ENCODE measurements around the gene HDAC4. TPM values are rescaled to one million over a fixed set of nuclear protein-coding genes. Genes with fewer than 3 reads are reported as not detected.

Gene HDAC4
- total and polyA plus RNA-seq, 12 donors, result 3.7 to 40.0 (median 25.5) TPM

DNA sequence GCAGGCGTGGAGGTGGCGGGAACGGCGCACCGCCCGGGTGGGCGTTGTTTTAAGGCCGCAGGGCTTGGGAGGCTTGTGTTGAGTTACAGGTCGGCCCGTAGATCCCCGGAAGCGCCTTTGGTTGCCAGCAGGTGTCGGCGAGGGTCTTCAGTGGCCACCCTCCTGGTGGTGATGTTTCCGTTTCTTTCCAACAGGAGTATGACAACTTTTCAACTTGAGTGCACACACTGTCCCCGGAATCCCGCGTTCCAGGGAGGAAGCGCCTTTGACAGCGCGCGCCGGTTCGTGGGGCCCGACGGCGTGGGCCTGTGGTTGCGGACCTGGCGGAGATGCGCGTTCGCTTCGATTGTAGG lies 1.0 kb upstream of the HDAC4 start:
- H3K9me3 ChIP-seq, result no peaks in the 10 kb centered on the region
- peak overlapping the region; percentile 95 to 100 (median 100) for H3K27ac ChIP-seq
- H3K4me3 ChIP-seq, result peak overlapping the region; percentile 52 to 88 (median 73)
- no peaks in the 10 kb centered on the region for H3K27me3 ChIP-seq
- DNase-seq (no peak), ATAC-seq (peak in 5 of 8 donors; percentile 1 to 4 (median 2))
- H3K4me1 ChIP-seq, result peaks cover 0 to 36% (median 28%) of the 10 kb centered on the region in 9 donors
- no peaks in the 10 kb centered on the region for H3K36me3 ChIP-seq
- 1 to 3% methylated on average over 33 of the region's 33 CpGs for WGBS, 2 donors
- intact Hi-C loops (cut with DNase I), result loop anchor here in 3 of 10 donors (5.0 to 10.0 kb wide), 2 partner anchors 85 to 277 kb away; no protein-coding TSS in a partner anchor
- TF ChIP-seq, protein P1, sequence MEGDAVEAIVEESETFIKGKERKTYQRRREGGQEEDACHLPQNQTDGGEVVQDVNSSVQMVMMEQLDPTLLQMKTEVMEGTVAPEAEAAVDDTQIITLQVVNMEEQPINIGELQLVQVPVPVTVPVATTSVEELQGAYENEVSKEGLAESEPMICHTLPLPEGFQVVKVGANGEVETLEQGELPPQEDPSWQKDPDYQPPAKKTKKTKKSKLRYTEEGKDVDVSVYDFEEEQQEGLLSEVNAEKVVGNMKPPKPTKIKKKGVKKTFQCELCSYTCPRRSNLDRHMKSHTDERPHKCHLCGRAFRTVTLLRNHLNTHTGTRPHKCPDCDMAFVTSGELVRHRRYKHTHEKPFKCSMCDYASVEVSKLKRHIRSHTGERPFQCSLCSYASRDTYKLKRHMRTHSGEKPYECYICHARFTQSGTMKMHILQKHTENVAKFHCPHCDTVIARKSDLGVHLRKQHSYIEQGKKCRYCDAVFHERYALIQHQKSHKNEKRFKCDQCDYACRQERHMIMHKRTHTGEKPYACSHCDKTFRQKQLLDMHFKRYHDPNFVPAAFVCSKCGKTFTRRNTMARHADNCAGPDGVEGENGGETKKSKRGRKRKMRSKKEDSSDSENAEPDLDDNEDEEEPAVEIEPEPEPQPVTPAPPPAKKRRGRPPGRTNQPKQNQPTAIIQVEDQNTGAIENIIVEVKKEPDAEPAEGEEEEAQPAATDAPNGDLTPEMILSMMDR (IDR thresholded peaks at IDR 0.05), result peak in 2 of 9 donors; percentile 21 to 24

DNA sequence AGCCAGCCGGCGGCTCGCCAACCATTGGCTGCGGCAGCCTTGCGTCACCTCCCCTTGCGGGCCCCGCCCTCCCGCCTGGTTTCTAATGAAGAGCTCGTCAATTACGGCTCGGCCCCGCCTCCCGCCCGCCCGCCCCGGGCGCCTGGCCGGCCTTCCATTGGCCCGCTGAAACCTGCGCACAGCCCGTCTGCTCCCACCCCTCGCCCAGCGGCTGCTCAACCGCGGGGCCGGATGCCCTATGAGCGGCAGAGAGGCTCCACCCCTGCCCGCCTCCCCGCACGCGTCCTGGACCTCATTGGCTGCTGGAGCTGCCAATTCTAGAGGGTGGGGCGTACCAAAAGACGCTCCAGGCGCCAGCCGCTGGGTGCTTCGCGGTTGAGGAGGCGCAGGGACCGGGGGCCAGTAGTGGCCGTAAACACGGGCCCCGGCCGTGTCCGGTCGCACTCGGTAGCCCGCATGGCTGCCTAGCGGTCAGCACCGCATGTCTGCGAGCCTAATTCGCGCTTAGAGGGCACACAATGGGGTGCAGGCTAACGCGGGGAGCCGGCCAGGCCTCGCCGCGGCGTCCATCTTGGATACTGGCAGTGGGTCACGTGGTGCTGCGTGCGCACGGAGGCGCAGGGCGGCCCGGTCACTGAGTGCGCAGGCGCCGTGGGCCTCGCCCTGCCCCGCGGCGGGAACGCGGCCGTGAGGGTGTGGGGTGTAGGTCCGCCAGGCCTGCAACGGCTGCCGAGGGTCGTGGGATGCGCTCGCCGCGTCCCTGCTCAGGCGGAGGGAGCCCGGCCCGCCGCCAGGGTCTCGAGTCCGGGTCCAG lies 454 bp upstream of the HDAC4 start:
- intact Hi-C loops (cut with DNase I), result loop anchor here in 3 of 10 donors (5.0 to 10.0 kb wide), 2 partner anchors 84 to 276 kb away; no protein-coding TSS in a partner anchor

DNA sequence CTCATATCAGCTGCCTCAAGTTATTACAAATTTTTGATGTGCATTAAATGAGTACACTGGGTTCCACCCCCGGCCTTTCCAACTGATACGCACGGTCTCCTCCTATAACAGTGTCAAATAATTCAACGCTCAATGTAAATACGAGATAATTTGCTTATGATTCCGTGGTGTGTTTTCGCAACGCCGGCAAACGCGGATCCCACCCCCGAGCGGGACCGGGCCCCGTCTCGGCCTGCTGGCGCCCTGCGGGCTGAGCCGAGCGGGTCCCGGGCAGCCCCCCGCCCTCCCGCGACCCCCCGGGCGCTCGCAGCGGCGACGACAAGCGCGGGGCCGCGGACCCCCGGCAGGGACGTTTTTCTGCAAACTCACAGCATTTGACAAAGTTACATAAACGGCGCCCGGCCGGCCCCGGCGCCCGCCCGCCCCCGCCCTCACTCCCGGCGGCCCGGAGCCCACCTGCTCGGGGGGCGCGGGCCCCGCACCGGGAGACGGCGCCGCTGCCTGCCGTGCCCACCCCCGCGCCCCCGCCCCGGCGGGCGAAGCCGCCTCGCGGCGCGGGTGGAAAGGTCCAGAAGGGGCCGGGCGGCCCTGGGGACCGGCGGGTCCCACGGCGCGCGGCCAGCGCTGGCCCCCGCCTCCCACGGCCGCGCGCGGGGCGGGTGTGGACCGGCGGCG lies 762 bp downstream of the HDAC4 start:
- Histone ChIP-seq H3K27ac (peak overlapping the region; percentile 16 to 81 (median 69)), H3K9me3 (no peaks in the 10 kb centered on the region), H3K27me3 (no peaks in the 10 kb centered on the region), H3K36me3 (no peaks in the 10 kb centered on the region), H3K4me3 (peak overlapping the region in 9 of 10 donors; percentile 47 to 61 (median 58)), H3K4me1 (peaks cover 0 to 52% (median 29%) of the 10 kb centered on the region in 9 donors)
- TF ChIP-seq, protein P1 (IDR thresholded peaks at IDR 0.05), result no peak
- DNase-seq, result no peak
- no peak for ATAC-seq
- intact Hi-C loops (cut with DNase I), result loop anchor here in 8 of 10 donors (5.0 to 10.0 kb wide), 9 partner anchors 63 to 275 kb away; no protein-coding TSS in a partner anchor
- 0 to 1% methylated on average over 65 to 87 of the region's 87 CpGs for WGBS, 2 donors

More for the DNA sequence above, 454 bp upstream of the HDAC4 start:
- peak overlapping the region; percentile 95 to 100 (median 100) for H3K27ac ChIP-seq
- H3K27me3 ChIP-seq, result no peaks in the 10 kb centered on the region
- WGBS, 2 donors, result 0% methylated on average over 89 to 90 of the region's 90 CpGs
- peaks cover 0 to 42% (median 28%) of the 10 kb centered on the region in 9 donors for H3K4me1 ChIP-seq
- TF ChIP-seq, protein P1 (IDR thresholded peaks at IDR 0.05), result no peak
- peak; percentile 95 to 99 (median 97) for ATAC-seq
- H3K4me3 ChIP-seq, result peak overlapping the region; percentile 52 to 88 (median 73)
- H3K9me3 ChIP-seq, result no peaks in the 10 kb centered on the region
- peak; percentile 99 for DNase-seq
- H3K36me3 ChIP-seq, result no peaks in the 10 kb centered on the region

DNA sequence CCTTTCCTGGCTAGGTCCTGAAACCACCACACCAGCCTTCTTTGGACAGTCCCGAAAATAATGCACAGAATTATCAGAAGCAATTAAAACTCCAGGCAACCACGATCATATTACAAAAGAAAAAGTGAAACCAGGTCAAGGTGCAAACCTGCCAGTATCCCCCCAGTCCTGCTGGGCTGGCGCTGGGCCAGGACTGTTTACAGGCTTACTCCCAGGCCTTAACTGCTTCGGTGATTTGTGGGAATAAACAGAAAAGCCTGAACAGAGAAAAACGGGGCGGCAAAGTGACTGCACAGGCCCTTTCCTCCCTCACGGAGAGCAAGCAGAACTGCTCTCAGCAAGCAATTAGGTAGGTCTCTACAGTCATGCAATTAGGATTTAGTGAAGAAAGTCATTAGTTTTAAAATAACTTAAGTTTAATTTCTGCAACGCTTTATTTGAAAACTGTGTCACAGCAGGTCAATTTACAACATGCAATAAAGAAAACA lies 1.3 kb downstream of the HDAC4 start:
- Histone ChIP-seq H3K27ac (peak overlapping the region in 9 of 10 donors; percentile 54 to 81 (median 70)), H3K36me3 (no peaks in the 10 kb centered on the region), H3K27me3 (no peaks in the 10 kb centered on the region), H3K4me3 (peak overlapping the region in 9 of 10 donors; percentile 47 to 61 (median 58)), H3K9me3 (no peaks in the 10 kb centered on the region), H3K4me1 (peaks cover 0 to 58% (median 33%) of the 10 kb centered on the region in 9 donors)
- WGBS, 2 donors, result 5 to 8% methylated on average over 8 of the region's 8 CpGs
- no peak for DNase-seq
- no peak for ATAC-seq
- intact Hi-C loops (cut with DNase I), result loop anchor here in 7 of 10 donors (5.0 to 10.0 kb wide), 8 partner anchors 62 to 255 kb away; no protein-coding TSS in a partner anchor
- TF ChIP-seq, protein P1 (IDR thresholded peaks at IDR 0.05), result no peak
